Endothelial cell of umbilical vein (primary cell): Measurements from ENCODE around the gene BET1L.

Source experiments
- EZH2 ChIP-seq: IDR thresholded peaks from 2 replicates; pipeline ENCODE4 v1.6.1; 2012; ENCODE audit warnings: borderline replicate concordance, low read depth, mild to moderate bottlenecking, moderate library complexity, low read length, inconsistent platforms; ENCODE audit not compliant: severe bottlenecking
- TF ChIP-seq, protein P1 (sequence below), 2 donors: IDR thresholded peaks; 1 replicate in 1 of 2; 2 replicates in 1 of 2; pipeline ENCODE4 v1.5.1; 2011; ENCODE audit warnings: low read length in 2 of 2, mild to moderate bottlenecking in 2 of 2, moderate library complexity in 2 of 2, control low read depth in 1 of 2, inconsistent platforms in 1 of 2, low read depth in 1 of 2; ENCODE audit not compliant: insufficient read depth in 1 of 2; ENCODE audit errors: extremely low read depth in 1 of 2
- TF ChIP-seq, protein P2 (sequence below): IDR thresholded peaks from 2 replicates; pipeline ENCODE4 v1.6.1; 2011; ENCODE audit not compliant: insufficient read depth, insufficient read length

DNA sequence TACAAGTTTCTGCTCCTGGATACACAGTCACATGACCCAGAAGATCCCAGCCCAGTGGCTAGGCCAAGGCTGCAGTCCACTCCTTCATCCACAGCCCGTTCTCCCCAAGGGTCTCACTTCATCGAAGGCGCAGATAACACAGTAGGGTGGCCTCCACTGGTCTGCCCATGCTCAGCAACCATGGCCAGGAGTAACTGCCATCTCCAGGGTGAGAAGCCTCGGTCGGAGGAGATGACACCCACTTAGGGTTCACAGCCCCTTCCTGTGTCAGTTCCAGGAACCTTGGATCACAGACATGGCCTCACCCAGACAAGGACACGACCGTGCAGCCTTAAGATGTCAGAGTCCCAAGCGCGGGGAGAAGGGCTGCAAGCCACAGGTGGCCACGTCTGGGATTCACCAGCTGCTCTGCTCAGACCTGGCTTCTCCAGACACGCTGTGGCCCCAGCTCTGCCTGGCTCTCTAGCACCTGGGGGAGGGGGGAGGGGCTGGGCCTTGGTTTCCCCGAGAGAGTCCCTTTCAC, 2.6 kb downstream of the BET1L start:
- no peak for TF ChIP-seq EZH2
- TF ChIP-seq, protein P1, sequence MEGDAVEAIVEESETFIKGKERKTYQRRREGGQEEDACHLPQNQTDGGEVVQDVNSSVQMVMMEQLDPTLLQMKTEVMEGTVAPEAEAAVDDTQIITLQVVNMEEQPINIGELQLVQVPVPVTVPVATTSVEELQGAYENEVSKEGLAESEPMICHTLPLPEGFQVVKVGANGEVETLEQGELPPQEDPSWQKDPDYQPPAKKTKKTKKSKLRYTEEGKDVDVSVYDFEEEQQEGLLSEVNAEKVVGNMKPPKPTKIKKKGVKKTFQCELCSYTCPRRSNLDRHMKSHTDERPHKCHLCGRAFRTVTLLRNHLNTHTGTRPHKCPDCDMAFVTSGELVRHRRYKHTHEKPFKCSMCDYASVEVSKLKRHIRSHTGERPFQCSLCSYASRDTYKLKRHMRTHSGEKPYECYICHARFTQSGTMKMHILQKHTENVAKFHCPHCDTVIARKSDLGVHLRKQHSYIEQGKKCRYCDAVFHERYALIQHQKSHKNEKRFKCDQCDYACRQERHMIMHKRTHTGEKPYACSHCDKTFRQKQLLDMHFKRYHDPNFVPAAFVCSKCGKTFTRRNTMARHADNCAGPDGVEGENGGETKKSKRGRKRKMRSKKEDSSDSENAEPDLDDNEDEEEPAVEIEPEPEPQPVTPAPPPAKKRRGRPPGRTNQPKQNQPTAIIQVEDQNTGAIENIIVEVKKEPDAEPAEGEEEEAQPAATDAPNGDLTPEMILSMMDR (IDR thresholded peaks at IDR 0.05; ENCODE audit: extremely low read depth in 1 of 2, insufficient read depth in 1 of 2, low read depth in 1 of 2, low read length in 2 of 2) = no peak
- TF ChIP-seq, protein P2, sequence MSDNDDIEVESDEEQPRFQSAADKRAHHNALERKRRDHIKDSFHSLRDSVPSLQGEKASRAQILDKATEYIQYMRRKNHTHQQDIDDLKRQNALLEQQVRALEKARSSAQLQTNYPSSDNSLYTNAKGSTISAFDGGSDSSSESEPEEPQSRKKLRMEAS = no peak
